ENCODE data around the gene NPY2R. TPM values are rescaled to one million over a fixed set of nuclear protein-coding genes. Genes with fewer than 3 reads are reported as not detected.

Gene NPY2R
- total RNA-seq, 1 donor from 2014 or later, result not detected

GRCh38 chr4:155265113-155265512 is 56.7 kb downstream of the NPY2R start:
- H3K4me1 Mint-ChIP-seq (ENCODE audit: low read depth), result no peaks in the 10 kb centered on the region
- no peak overlapping the region for H3K4me3 Mint-ChIP-seq (ENCODE audit: low read depth)
- H3K27ac Mint-ChIP-seq, result no peak overlapping the region
- DNase-seq (ENCODE audit: low spot score, unreplicated experiment), result no peak
- TF ChIP-seq, protein P1, sequence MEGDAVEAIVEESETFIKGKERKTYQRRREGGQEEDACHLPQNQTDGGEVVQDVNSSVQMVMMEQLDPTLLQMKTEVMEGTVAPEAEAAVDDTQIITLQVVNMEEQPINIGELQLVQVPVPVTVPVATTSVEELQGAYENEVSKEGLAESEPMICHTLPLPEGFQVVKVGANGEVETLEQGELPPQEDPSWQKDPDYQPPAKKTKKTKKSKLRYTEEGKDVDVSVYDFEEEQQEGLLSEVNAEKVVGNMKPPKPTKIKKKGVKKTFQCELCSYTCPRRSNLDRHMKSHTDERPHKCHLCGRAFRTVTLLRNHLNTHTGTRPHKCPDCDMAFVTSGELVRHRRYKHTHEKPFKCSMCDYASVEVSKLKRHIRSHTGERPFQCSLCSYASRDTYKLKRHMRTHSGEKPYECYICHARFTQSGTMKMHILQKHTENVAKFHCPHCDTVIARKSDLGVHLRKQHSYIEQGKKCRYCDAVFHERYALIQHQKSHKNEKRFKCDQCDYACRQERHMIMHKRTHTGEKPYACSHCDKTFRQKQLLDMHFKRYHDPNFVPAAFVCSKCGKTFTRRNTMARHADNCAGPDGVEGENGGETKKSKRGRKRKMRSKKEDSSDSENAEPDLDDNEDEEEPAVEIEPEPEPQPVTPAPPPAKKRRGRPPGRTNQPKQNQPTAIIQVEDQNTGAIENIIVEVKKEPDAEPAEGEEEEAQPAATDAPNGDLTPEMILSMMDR (IDR thresholded peaks at IDR 0.05; ENCODE audit: unreplicated experiment), result no peak
- H3K27me3 Mint-ChIP-seq, result no peaks in the 10 kb centered on the region
- H3K36me3 Mint-ChIP-seq (ENCODE audit: insufficient read depth), result no peaks in the 10 kb centered on the region
- H3K9me3 Mint-ChIP-seq (ENCODE audit: low read depth), result no peaks in the 10 kb centered on the region

Other genes starting within 250 kb of the NPY2R start
- 33.2 and 34.2 TPM in 2 replicates for gene MAP9, start 168.3 kb downstream of the NPY2R start, total RNA-seq

All from progenitor cell of endocrine pancreas (in vitro differentiated cells).